ENCODE results near the gene SPPL2C. TPM values are rescaled to one million over a fixed set of nuclear protein-coding genes. Genes with fewer than 3 reads are reported as not detected.

The SPPL2C gene
- polyA plus RNA-seq, 1 donor from 2014 or later, result not detected

DNA sequence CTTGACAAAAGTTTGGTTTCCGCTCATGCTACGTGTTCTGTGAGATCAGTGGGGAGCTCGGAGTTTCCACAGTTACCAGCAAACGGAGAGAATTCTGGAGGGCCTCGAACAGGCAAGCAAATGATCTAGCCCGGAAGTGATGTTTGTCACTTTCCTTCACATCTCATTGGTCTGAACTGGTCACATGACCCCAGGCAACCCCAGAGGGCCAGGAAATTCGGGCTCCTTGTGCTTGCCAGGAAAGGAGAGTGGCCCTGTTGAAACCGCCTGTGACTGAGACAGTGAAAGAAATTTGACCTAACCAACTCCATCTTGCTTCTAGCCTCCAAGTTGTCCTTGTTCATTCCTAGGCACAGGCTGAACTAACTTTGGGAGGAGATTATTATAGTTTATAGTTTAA lies 23.0 kb downstream of the SPPL2C start:
- H3K27me3 ChIP-seq (ENCODE audit: insufficient read depth, low read depth, low read length), result no peaks in the 10 kb centered on the region
- no peaks in the 10 kb centered on the region for H3K36me3 ChIP-seq (ENCODE audit: insufficient read depth, low read length)
- TF ChIP-seq, protein P1, sequence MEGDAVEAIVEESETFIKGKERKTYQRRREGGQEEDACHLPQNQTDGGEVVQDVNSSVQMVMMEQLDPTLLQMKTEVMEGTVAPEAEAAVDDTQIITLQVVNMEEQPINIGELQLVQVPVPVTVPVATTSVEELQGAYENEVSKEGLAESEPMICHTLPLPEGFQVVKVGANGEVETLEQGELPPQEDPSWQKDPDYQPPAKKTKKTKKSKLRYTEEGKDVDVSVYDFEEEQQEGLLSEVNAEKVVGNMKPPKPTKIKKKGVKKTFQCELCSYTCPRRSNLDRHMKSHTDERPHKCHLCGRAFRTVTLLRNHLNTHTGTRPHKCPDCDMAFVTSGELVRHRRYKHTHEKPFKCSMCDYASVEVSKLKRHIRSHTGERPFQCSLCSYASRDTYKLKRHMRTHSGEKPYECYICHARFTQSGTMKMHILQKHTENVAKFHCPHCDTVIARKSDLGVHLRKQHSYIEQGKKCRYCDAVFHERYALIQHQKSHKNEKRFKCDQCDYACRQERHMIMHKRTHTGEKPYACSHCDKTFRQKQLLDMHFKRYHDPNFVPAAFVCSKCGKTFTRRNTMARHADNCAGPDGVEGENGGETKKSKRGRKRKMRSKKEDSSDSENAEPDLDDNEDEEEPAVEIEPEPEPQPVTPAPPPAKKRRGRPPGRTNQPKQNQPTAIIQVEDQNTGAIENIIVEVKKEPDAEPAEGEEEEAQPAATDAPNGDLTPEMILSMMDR (IDR thresholded peaks at IDR 0.05; ENCODE audit: poor library complexity, severe bottlenecking), result no peak
- H3K9ac ChIP-seq (ENCODE audit: low read length), result no peak overlapping the region
- no peaks in the 10 kb centered on the region for H3K9me3 ChIP-seq (ENCODE audit: low read length)
- H3K79me2 ChIP-seq (replicated peaks; ENCODE audit: insufficient read depth, low read length), result no peaks in the 10 kb centered on the region
- no peak overlapping the region for H3K4me2 ChIP-seq (ENCODE audit: low read length)
- H4K20me1 ChIP-seq (ENCODE audit: insufficient read depth), result no peaks in the 10 kb centered on the region
- H3K27ac ChIP-seq (ENCODE audit: low read length), result no peak overlapping the region
- H3F3A ChIP-seq (ENCODE audit: insufficient read depth, low read length, poor library complexity, severe bottlenecking), result no peaks in the 10 kb centered on the region
- H3K9me2 ChIP-seq (ENCODE audit: insufficient read depth, low read length), result no peaks in the 10 kb centered on the region
- H3K4me3 ChIP-seq (ENCODE audit: low read length), result no peak overlapping the region
- no peak overlapping the region for H2AFZ ChIP-seq (ENCODE audit: low read depth, low read length)

DNA sequence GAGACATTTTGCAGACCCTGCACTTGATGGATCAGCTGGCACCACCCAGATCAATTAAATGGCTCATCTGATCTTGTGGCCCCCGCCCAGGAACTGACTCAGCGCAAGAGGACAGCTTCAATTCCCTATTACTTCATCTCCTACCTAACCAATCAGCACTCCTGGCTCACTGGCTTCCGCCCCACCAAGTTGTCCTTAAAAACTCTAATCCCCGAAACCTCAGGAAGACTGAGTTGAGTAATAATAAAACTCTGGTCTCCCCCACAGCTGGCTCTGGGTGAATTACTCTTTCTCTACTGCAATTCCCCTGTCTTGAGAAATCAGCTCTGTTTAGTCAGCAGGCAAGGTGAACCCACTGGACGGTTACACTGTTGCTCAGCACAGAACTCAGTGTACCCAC lies 23.6 kb downstream of the SPPL2C start:
- Histone ChIP-seq H3F3A (ENCODE audit: insufficient read depth, low read length, poor library complexity, severe bottlenecking) (no peaks in the 10 kb centered on the region), H4K20me1 (ENCODE audit: insufficient read depth) (no peaks in the 10 kb centered on the region), H3K27ac (ENCODE audit: low read length) (no peak overlapping the region), H3K9me2 (ENCODE audit: insufficient read depth, low read length) (no peaks in the 10 kb centered on the region), H3K4me2 (ENCODE audit: low read length) (no peak overlapping the region), H3K9me3 (ENCODE audit: low read length) (no peaks in the 10 kb centered on the region), H3K4me3 (ENCODE audit: low read length) (no peak overlapping the region), H2AFZ (ENCODE audit: low read depth, low read length) (no peak overlapping the region), H3K36me3 (ENCODE audit: insufficient read depth, low read length) (no peaks in the 10 kb centered on the region), H3K27me3 (ENCODE audit: insufficient read depth, low read depth, low read length) (no peaks in the 10 kb centered on the region), H3K79me2 (replicated peaks; ENCODE audit: insufficient read depth, low read length) (no peaks in the 10 kb centered on the region), H3K9ac (ENCODE audit: low read length) (no peak overlapping the region)
- TF ChIP-seq, protein P2, sequence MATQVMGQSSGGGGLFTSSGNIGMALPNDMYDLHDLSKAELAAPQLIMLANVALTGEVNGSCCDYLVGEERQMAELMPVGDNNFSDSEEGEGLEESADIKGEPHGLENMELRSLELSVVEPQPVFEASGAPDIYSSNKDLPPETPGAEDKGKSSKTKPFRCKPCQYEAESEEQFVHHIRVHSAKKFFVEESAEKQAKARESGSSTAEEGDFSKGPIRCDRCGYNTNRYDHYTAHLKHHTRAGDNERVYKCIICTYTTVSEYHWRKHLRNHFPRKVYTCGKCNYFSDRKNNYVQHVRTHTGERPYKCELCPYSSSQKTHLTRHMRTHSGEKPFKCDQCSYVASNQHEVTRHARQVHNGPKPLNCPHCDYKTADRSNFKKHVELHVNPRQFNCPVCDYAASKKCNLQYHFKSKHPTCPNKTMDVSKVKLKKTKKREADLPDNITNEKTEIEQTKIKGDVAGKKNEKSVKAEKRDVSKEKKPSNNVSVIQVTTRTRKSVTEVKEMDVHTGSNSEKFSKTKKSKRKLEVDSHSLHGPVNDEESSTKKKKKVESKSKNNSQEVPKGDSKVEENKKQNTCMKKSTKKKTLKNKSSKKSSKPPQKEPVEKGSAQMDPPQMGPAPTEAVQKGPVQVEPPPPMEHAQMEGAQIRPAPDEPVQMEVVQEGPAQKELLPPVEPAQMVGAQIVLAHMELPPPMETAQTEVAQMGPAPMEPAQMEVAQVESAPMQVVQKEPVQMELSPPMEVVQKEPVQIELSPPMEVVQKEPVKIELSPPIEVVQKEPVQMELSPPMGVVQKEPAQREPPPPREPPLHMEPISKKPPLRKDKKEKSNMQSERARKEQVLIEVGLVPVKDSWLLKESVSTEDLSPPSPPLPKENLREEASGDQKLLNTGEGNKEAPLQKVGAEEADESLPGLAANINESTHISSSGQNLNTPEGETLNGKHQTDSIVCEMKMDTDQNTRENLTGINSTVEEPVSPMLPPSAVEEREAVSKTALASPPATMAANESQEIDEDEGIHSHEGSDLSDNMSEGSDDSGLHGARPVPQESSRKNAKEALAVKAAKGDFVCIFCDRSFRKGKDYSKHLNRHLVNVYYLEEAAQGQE (IDR thresholded peaks at IDR 0.05; ENCODE audit: borderline replicate concordance), result no peak
- TF ChIP-seq TAF1 (IDR thresholded peaks at IDR 0.05; ENCODE audit: low read depth), result no peak
- TF ChIP-seq SMC3 (conservative IDR thresholded peaks at IDR 0.05; ENCODE audit: poor library complexity), result no peak
- no peak for TF ChIP-seq RAD21 (conservative IDR thresholded peaks at IDR 0.05)
- no peak for TF ChIP-seq EP300 (conservative IDR thresholded peaks at IDR 0.05; ENCODE audit: poor library complexity, severe bottlenecking)
- TF ChIP-seq, protein P1 (IDR thresholded peaks at IDR 0.05; ENCODE audit: poor library complexity, severe bottlenecking), result no peak
- TF ChIP-seq MXI1 (conservative IDR thresholded peaks at IDR 0.05; ENCODE audit: poor library complexity, severe bottlenecking), result no peak
